ENCODE results near the gene SLC36A4. TPM values are rescaled to one million over a fixed set of nuclear protein-coding genes. Genes with fewer than 3 reads are reported as not detected.

SLC36A4 gene
- total RNA-seq, 3 donors from 2014 or later = 10.9 to 13.4 (median 11.2) TPM

GRCh38 chr11:93169143-93169542 is 28.6 kb downstream of the SLC36A4 start:
- Mint-ChIP-seq H3K36me3 (ENCODE audit: insufficient read depth) (peaks cover 11% of the 10 kb centered on the region), H3K4me3 (no peak overlapping the region), H3K4me1 (ENCODE audit: low read depth) (peaks cover 7% of the 10 kb centered on the region), H3K9me3 (no peaks in the 10 kb centered on the region), H3K27me3 (ENCODE audit: low read depth) (no peaks in the 10 kb centered on the region)
- no peak for ATAC-seq
- no peak for DNase-seq

- DNase-seq = no peak
- no peak for ATAC-seq
- Mint-ChIP-seq H3K4me3 (no peak overlapping the region), H3K36me3 (ENCODE audit: insufficient read depth) (peaks cover 22% of the 10 kb centered on the region), H3K9me3 (no peaks in the 10 kb centered on the region), H3K27me3 (ENCODE audit: low read depth) (no peaks in the 10 kb centered on the region), H3K4me1 (ENCODE audit: low read depth) (peaks cover 7% of the 10 kb centered on the region)
Observed at GRCh38 chr11:93166862-93167261, 30.9 kb downstream of the SLC36A4 start.

GRCh38 chr11:93166194-93166593 is 31.6 kb downstream of the SLC36A4 start:
- DNase-seq = no peak
- no peaks in the 10 kb centered on the region for H3K9me3 Mint-ChIP-seq
- H3K4me1 Mint-ChIP-seq (ENCODE audit: low read depth) = peaks cover 7% of the 10 kb centered on the region
- ATAC-seq = no peak
- no peak overlapping the region for H3K4me3 Mint-ChIP-seq
- peaks cover 22% of the 10 kb centered on the region for H3K36me3 Mint-ChIP-seq (ENCODE audit: insufficient read depth)
- H3K27me3 Mint-ChIP-seq (ENCODE audit: low read depth) = no peaks in the 10 kb centered on the region

- Mint-ChIP-seq H3K9me3 (peaks cover 9% of the 10 kb centered on the region), H3K27me3 (ENCODE audit: low read depth) (no peaks in the 10 kb centered on the region), H3K36me3 (ENCODE audit: insufficient read depth) (peaks cover 38% of the 10 kb centered on the region), H3K4me1 (ENCODE audit: low read depth) (no peaks in the 10 kb centered on the region), H3K4me3 (no peak overlapping the region)
- no peak for DNase-seq
- no peak for ATAC-seq
Observed at GRCh38 chr11:93160808-93161207, 37.0 kb downstream of the SLC36A4 start.

GRCh38 chr11:93160156-93160555 is 37.6 kb downstream of the SLC36A4 start:
- H3K9me3 Mint-ChIP-seq = peaks cover 9% of the 10 kb centered on the region
- ATAC-seq (no peak), DNase-seq (no peak)
- H3K27me3 Mint-ChIP-seq (ENCODE audit: low read depth) = no peaks in the 10 kb centered on the region
- H3K36me3 Mint-ChIP-seq (ENCODE audit: insufficient read depth) = peaks cover 38% of the 10 kb centered on the region
- no peak overlapping the region for H3K4me3 Mint-ChIP-seq
- no peaks in the 10 kb centered on the region for H3K4me1 Mint-ChIP-seq (ENCODE audit: low read depth)

- Mint-ChIP-seq H3K27me3 (ENCODE audit: low read depth) (no peaks in the 10 kb centered on the region), H3K9me3 (peaks cover 9% of the 10 kb centered on the region), H3K4me1 (ENCODE audit: low read depth) (no peaks in the 10 kb centered on the region), H3K4me3 (no peak overlapping the region), H3K36me3 (ENCODE audit: insufficient read depth) (peaks cover 36% of the 10 kb centered on the region)
- ATAC-seq (no peak), DNase-seq (no peak)
Observed at GRCh38 chr11:93159721-93160120, 38.1 kb downstream of the SLC36A4 start.

GRCh38 chr11:93155738-93156137 is 42.1 kb downstream of the SLC36A4 start:
- ATAC-seq (no peak), DNase-seq (no peak)
- peaks cover 9% of the 10 kb centered on the region for H3K9me3 Mint-ChIP-seq
- peaks cover 22% of the 10 kb centered on the region for H3K36me3 Mint-ChIP-seq (ENCODE audit: insufficient read depth)
- H3K4me3 Mint-ChIP-seq = no peak overlapping the region
- H3K27me3 Mint-ChIP-seq (ENCODE audit: low read depth) = no peaks in the 10 kb centered on the region
- H3K4me1 Mint-ChIP-seq (ENCODE audit: low read depth) = no peaks in the 10 kb centered on the region

- Mint-ChIP-seq H3K36me3 (ENCODE audit: insufficient read depth) (peaks cover 14% of the 10 kb centered on the region), H3K4me1 (ENCODE audit: low read depth) (no peaks in the 10 kb centered on the region), H3K9me3 (no peaks in the 10 kb centered on the region), H3K4me3 (no peak overlapping the region), H3K27me3 (ENCODE audit: low read depth) (no peaks in the 10 kb centered on the region)
- ATAC-seq = no peak
- no peak for DNase-seq
Observed at GRCh38 chr11:93145390-93145915, 52.3 kb downstream of the SLC36A4 start.

- H3K27me3 Mint-ChIP-seq (ENCODE audit: low read depth) = no peaks in the 10 kb centered on the region
- H3K4me3 Mint-ChIP-seq = no peak overlapping the region
- DNase-seq (no peak), ATAC-seq (no peak)
- no peaks in the 10 kb centered on the region for H3K4me1 Mint-ChIP-seq (ENCODE audit: low read depth)
- peaks cover 2% of the 10 kb centered on the region for H3K36me3 Mint-ChIP-seq (ENCODE audit: insufficient read depth)
- H3K9me3 Mint-ChIP-seq = no peaks in the 10 kb centered on the region
Observed at GRCh38 chr11:93143800-93144199, 54.0 kb downstream of the SLC36A4 start.

- DNase-seq = no peak
- Mint-ChIP-seq H3K4me3 (no peak overlapping the region), H3K9me3 (no peaks in the 10 kb centered on the region), H3K4me1 (ENCODE audit: low read depth) (no peaks in the 10 kb centered on the region), H3K27me3 (ENCODE audit: low read depth) (no peaks in the 10 kb centered on the region), H3K36me3 (ENCODE audit: insufficient read depth) (peaks cover 2% of the 10 kb centered on the region)
- no peak for ATAC-seq
Observed at GRCh38 chr11:93143186-93143585, 54.6 kb downstream of the SLC36A4 start.

- Mint-ChIP-seq H3K4me3 (no peak overlapping the region), H3K4me1 (ENCODE audit: low read depth) (no peaks in the 10 kb centered on the region), H3K27me3 (ENCODE audit: low read depth) (no peaks in the 10 kb centered on the region), H3K9me3 (no peaks in the 10 kb centered on the region), H3K36me3 (ENCODE audit: insufficient read depth) (peaks cover 7% of the 10 kb centered on the region)
- DNase-seq (no peak), ATAC-seq (no peak)
Observed at GRCh38 chr11:93133488-93134109, 64.2 kb downstream of the SLC36A4 start.

GRCh38 chr11:93132836-93133235 is 65.0 kb downstream of the SLC36A4 start:
- no peak for ATAC-seq
- H3K9me3 Mint-ChIP-seq = no peaks in the 10 kb centered on the region
- H3K36me3 Mint-ChIP-seq (ENCODE audit: insufficient read depth) = peaks cover 7% of the 10 kb centered on the region

GRCh38 chr11:93131709-93132108 is 66.1 kb downstream of the SLC36A4 start:
- H3K27me3 Mint-ChIP-seq (ENCODE audit: low read depth) = peaks cover 4% of the 10 kb centered on the region
- no peaks in the 10 kb centered on the region for H3K4me1 Mint-ChIP-seq (ENCODE audit: low read depth)
- H3K36me3 Mint-ChIP-seq (ENCODE audit: insufficient read depth) = peaks cover 7% of the 10 kb centered on the region
- no peaks in the 10 kb centered on the region for H3K9me3 Mint-ChIP-seq
- DNase-seq (no peak), ATAC-seq (no peak)
- no peak overlapping the region for H3K4me3 Mint-ChIP-seq

More at GRCh38 chr11:93132836-93133235, 65.0 kb downstream of the SLC36A4 start:
- Mint-ChIP-seq H3K27me3 (ENCODE audit: low read depth) (peaks cover under 1% of the 10 kb centered on the region), H3K4me3 (no peak overlapping the region), H3K4me1 (ENCODE audit: low read depth) (no peaks in the 10 kb centered on the region)
- DNase-seq = no peak

- no peak for DNase-seq
- no peaks in the 10 kb centered on the region for H3K36me3 Mint-ChIP-seq (ENCODE audit: insufficient read depth)
- H3K9me3 Mint-ChIP-seq = peaks cover 12% of the 10 kb centered on the region
- H3K27me3 Mint-ChIP-seq (ENCODE audit: low read depth) = peaks cover 4% of the 10 kb centered on the region
- no peak for ATAC-seq
- H3K4me1 Mint-ChIP-seq (ENCODE audit: low read depth) = no peaks in the 10 kb centered on the region
- no peak overlapping the region for H3K4me3 Mint-ChIP-seq
Observed at GRCh38 chr11:93128574-93128973, 69.2 kb downstream of the SLC36A4 start.

- H3K27me3 Mint-ChIP-seq (ENCODE audit: low read depth) = peaks cover 12% of the 10 kb centered on the region
- ATAC-seq (no peak), DNase-seq (no peak)
- H3K4me1 Mint-ChIP-seq (ENCODE audit: low read depth) = no peaks in the 10 kb centered on the region
- H3K9me3 Mint-ChIP-seq = peaks cover 12% of the 10 kb centered on the region
- H3K36me3 Mint-ChIP-seq (ENCODE audit: insufficient read depth) = no peaks in the 10 kb centered on the region
- no peak overlapping the region for H3K4me3 Mint-ChIP-seq
Observed at GRCh38 chr11:93123351-93123898, 74.4 kb downstream of the SLC36A4 start.

Data from activated T-cell treated with anti-CD3 and anti-CD28 coated beads, Interleukin-2, amount 50 U/mL, for 4 hours (primary cell).